ENCODE data around the gene RBM17.
"Not testable (repeated sequence)": the region's sequence is repeated elsewhere in the genome, so short reads cannot be mapped to it uniquely, and the experiment has no call there.

Gene RBM17

GRCh38 chr10:6088721-6089333 lies at the start of gene RBM17:
Gene RBM17 (plus strand): TSS chr10:6089034. CDS start chr10:6097066, 8,032 bp downstream.
- no peaks in the 10 kb centered on the region for H3K27me3 ChIP-seq (ENCODE audit: control insufficient read depth, insufficient read depth, low read length)
- peak within 1 kb of the TSS; percentile 73 for H3K4me3 ChIP-seq (ENCODE audit: low read length)
- H3K27ac ChIP-seq (ENCODE audit: low read depth, low read length), result peak within 1 kb of the TSS; percentile 67
- no peaks in the 10 kb centered on the region for H3K36me3 ChIP-seq (ENCODE audit: control insufficient read depth, insufficient read depth, low read length)
- peak within 1 kb of the TSS; percentile 26 for H3K9ac ChIP-seq (ENCODE audit: low read length)
- H3K4me1 ChIP-seq (ENCODE audit: control insufficient read depth, insufficient read depth, low read length), result peaks cover 8% of the 10 kb centered on the region

- H3K4me1 ChIP-seq (ENCODE audit: control insufficient read depth, insufficient read depth, low read length), result no peaks in the 10 kb centered on the region
- no peak overlapping the region for H3K9ac ChIP-seq (ENCODE audit: low read length)
- no peak overlapping the region for H3K27ac ChIP-seq (ENCODE audit: low read depth, low read length)
- H3K36me3 ChIP-seq (ENCODE audit: control insufficient read depth, insufficient read depth, low read length), result no peaks in the 10 kb centered on the region
- H3K4me3 ChIP-seq (ENCODE audit: low read length), result no peak overlapping the region
- no peaks in the 10 kb centered on the region for H3K27me3 ChIP-seq (ENCODE audit: control insufficient read depth, insufficient read depth, low read length)
Measured at GRCh38 chr10:6039711-6040110, 49.1 kb upstream of the RBM17 start.

GRCh38 chr10:6040205-6040604 lies 48.6 kb upstream of the RBM17 start:
- H3K9ac ChIP-seq (ENCODE audit: low read length), result no peak overlapping the region
- no peaks in the 10 kb centered on the region for H3K27me3 ChIP-seq (ENCODE audit: control insufficient read depth, insufficient read depth, low read length)
- H3K4me1 ChIP-seq (ENCODE audit: control insufficient read depth, insufficient read depth, low read length), result no peaks in the 10 kb centered on the region
- H3K27ac ChIP-seq (ENCODE audit: low read depth, low read length), result no peak overlapping the region
- no peak overlapping the region for H3K4me3 ChIP-seq (ENCODE audit: low read length)
- no peaks in the 10 kb centered on the region for H3K36me3 ChIP-seq (ENCODE audit: control insufficient read depth, insufficient read depth, low read length)

GRCh38 chr10:6043377-6043776 lies 45.5 kb upstream of the RBM17 start:
- not testable (repeated sequence) for H3K27me3 ChIP-seq (ENCODE audit: control insufficient read depth, insufficient read depth, low read length); H3K36me3 ChIP-seq (ENCODE audit: control insufficient read depth, insufficient read depth, low read length); H3K4me3 ChIP-seq (ENCODE audit: low read length); H3K9ac ChIP-seq (ENCODE audit: low read length); H3K4me1 ChIP-seq (ENCODE audit: control insufficient read depth, insufficient read depth, low read length); H3K27ac ChIP-seq (ENCODE audit: low read depth, low read length)

GRCh38 chr10:6044060-6044459 lies 44.8 kb upstream of the RBM17 start:
- no peaks in the 10 kb centered on the region for H3K4me1 ChIP-seq (ENCODE audit: control insufficient read depth, insufficient read depth, low read length)
- no peak overlapping the region for H3K9ac ChIP-seq (ENCODE audit: low read length)
- no peaks in the 10 kb centered on the region for H3K36me3 ChIP-seq (ENCODE audit: control insufficient read depth, insufficient read depth, low read length)
- no peaks in the 10 kb centered on the region for H3K27me3 ChIP-seq (ENCODE audit: control insufficient read depth, insufficient read depth, low read length)
- no peak overlapping the region for H3K27ac ChIP-seq (ENCODE audit: low read depth, low read length)
- no peak overlapping the region for H3K4me3 ChIP-seq (ENCODE audit: low read length)

- Histone ChIP-seq H3K27ac (ENCODE audit: low read depth, low read length) (no peak overlapping the region), H3K36me3 (ENCODE audit: control insufficient read depth, insufficient read depth, low read length) (no peaks in the 10 kb centered on the region), H3K4me3 (ENCODE audit: low read length) (no peak overlapping the region), H3K4me1 (ENCODE audit: control insufficient read depth, insufficient read depth, low read length) (no peaks in the 10 kb centered on the region), H3K27me3 (ENCODE audit: control insufficient read depth, insufficient read depth, low read length) (no peaks in the 10 kb centered on the region), H3K9ac (ENCODE audit: low read length) (no peak overlapping the region)
Measured at GRCh38 chr10:6044751-6045313, 44.0 kb upstream of the RBM17 start.

- Histone ChIP-seq H3K36me3 (ENCODE audit: control insufficient read depth, insufficient read depth, low read length) (no peaks in the 10 kb centered on the region), H3K27me3 (ENCODE audit: control insufficient read depth, insufficient read depth, low read length) (no peaks in the 10 kb centered on the region), H3K27ac (ENCODE audit: low read depth, low read length) (no peak overlapping the region), H3K4me1 (ENCODE audit: control insufficient read depth, insufficient read depth, low read length) (no peaks in the 10 kb centered on the region), H3K4me3 (ENCODE audit: low read length) (no peak overlapping the region), H3K9ac (ENCODE audit: low read length) (no peak overlapping the region)
Measured at GRCh38 chr10:6045314-6045848, 43.5 kb upstream of the RBM17 start.

GRCh38 chr10:6045878-6046772 lies 42.7 kb upstream of the RBM17 start:
- H3K4me3 ChIP-seq (ENCODE audit: low read length), result no peak overlapping the region
- H3K27me3 ChIP-seq (ENCODE audit: control insufficient read depth, insufficient read depth, low read length), result no peaks in the 10 kb centered on the region
- H3K27ac ChIP-seq (ENCODE audit: low read depth, low read length), result no peak overlapping the region
- no peaks in the 10 kb centered on the region for H3K36me3 ChIP-seq (ENCODE audit: control insufficient read depth, insufficient read depth, low read length)
- H3K9ac ChIP-seq (ENCODE audit: low read length), result no peak overlapping the region
- no peaks in the 10 kb centered on the region for H3K4me1 ChIP-seq (ENCODE audit: control insufficient read depth, insufficient read depth, low read length)

GRCh38 chr10:6046773-6047611 lies 41.8 kb upstream of the RBM17 start:
- Histone ChIP-seq H3K4me1 (ENCODE audit: control insufficient read depth, insufficient read depth, low read length) (no peaks in the 10 kb centered on the region), H3K36me3 (ENCODE audit: control insufficient read depth, insufficient read depth, low read length) (no peaks in the 10 kb centered on the region), H3K9ac (ENCODE audit: low read length) (no peak overlapping the region), H3K27ac (ENCODE audit: low read depth, low read length) (no peak overlapping the region), H3K27me3 (ENCODE audit: control insufficient read depth, insufficient read depth, low read length) (no peaks in the 10 kb centered on the region), H3K4me3 (ENCODE audit: low read length) (no peak overlapping the region)

- no peak overlapping the region for H3K27ac ChIP-seq (ENCODE audit: low read depth, low read length)
- no peak overlapping the region for H3K4me3 ChIP-seq (ENCODE audit: low read length)
- H3K4me1 ChIP-seq (ENCODE audit: control insufficient read depth, insufficient read depth, low read length), result no peaks in the 10 kb centered on the region
- no peaks in the 10 kb centered on the region for H3K27me3 ChIP-seq (ENCODE audit: control insufficient read depth, insufficient read depth, low read length)
- H3K9ac ChIP-seq (ENCODE audit: low read length), result no peak overlapping the region
- no peaks in the 10 kb centered on the region for H3K36me3 ChIP-seq (ENCODE audit: control insufficient read depth, insufficient read depth, low read length)
Measured at GRCh38 chr10:6047847-6048246, 41.0 kb upstream of the RBM17 start.

GRCh38 chr10:6048281-6049030 lies 40.4 kb upstream of the RBM17 start:
- H3K4me3 ChIP-seq (ENCODE audit: low read length), result no peak overlapping the region
- no peaks in the 10 kb centered on the region for H3K36me3 ChIP-seq (ENCODE audit: control insufficient read depth, insufficient read depth, low read length)
- H3K27me3 ChIP-seq (ENCODE audit: control insufficient read depth, insufficient read depth, low read length), result no peaks in the 10 kb centered on the region
- no peak overlapping the region for H3K27ac ChIP-seq (ENCODE audit: low read depth, low read length)
- H3K9ac ChIP-seq (ENCODE audit: low read length), result no peak overlapping the region
- H3K4me1 ChIP-seq (ENCODE audit: control insufficient read depth, insufficient read depth, low read length), result no peaks in the 10 kb centered on the region

All from rectal smooth muscle tissue (tissue), 1 donor.